ENCODE data around the gene CAMLG. TPM values are rescaled to one million over a fixed set of nuclear protein-coding genes. Genes with fewer than 3 reads are reported as not detected.
A peak's percentile ranks its signal among the peaks of the same experiment; 100 is the strongest.

The CAMLG gene
- total and polyA plus RNA-seq, 2 of the 13 experiments (the other 11 are each of a cell fraction or from before 2014, with no cell fraction given) = 14.2 to 19.8 TPM

DNA sequence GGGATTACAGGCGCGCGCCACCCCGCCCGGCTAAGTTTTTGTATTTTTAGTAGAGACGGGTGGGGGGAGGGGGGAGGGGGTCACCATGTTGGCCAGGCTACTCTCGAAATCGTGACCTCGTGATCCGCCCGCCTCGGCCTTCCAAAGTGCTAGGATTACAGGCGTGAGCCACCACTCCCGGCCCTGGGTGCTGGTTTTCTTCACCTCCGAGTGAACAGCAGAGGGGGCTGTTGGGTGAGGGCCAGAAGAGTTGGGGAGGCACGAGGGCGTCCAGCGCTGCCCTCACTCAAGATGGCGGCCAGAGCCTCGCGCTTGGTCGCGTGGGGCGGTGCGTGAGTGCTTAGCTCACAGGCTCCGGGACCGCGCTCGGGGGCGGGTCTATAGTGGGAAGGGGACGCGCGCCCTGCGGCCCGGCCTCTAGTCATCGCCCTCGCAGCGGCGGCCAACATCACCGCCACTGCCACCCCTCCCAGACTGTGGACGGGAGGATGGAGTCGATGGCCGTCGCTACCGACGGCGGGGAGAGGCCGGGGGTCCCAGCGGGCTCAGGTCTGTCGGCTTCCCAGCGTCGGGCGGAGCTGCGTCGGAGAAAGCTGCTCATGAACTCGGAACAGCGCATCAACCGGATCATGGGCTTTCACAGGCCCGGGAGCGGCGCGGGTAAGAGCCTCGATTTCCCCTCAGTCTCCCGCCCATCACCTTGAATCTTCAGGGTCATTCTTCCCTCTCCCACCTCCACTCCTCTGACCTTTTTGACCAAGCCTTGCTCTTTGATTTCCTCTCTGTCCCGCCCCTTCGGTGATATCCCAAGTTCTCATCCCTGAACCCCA lies at the start of gene CAMLG (continued):
- TF ChIP-seq, protein P1, sequence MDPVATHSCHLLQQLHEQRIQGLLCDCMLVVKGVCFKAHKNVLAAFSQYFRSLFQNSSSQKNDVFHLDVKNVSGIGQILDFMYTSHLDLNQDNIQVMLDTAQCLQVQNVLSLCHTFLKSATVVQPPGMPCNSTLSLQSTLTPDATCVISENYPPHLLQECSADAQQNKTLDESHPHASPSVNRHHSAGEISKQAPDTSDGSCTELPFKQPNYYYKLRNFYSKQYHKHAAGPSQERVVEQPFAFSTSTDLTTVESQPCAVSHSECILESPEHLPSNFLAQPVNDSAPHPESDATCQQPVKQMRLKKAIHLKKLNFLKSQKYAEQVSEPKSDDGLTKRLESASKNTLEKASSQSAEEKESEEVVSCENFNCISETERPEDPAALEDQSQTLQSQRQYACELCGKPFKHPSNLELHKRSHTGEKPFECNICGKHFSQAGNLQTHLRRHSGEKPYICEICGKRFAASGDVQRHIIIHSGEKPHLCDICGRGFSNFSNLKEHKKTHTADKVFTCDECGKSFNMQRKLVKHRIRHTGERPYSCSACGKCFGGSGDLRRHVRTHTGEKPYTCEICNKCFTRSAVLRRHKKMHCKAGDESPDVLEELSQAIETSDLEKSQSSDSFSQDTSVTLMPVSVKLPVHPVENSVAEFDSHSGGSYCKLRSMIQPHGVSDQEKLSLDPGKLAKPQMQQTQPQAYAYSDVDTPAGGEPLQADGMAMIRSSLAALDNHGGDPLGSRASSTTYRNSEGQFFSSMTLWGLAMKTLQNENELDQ (CRISPR knock-in tag; IDR thresholded peaks at IDR 0.05; ENCODE audit: borderline replicate concordance) = no peak
- no peak for TF ChIP-seq SUZ12 (IDR thresholded peaks at IDR 0.05; ENCODE audit: low read depth, low read length)
- TF ChIP-seq WIZ (CRISPR knock-in tag; IDR thresholded peaks at IDR 0.05) = no peak
- no peak for TF ChIP-seq NFRKB (IDR thresholded peaks at IDR 0.05)
- peak; percentile 100 for TF ChIP-seq HOXA3 (CRISPR knock-in tag; IDR thresholded peaks at IDR 0.05)
- TF ChIP-seq ZFP62 (CRISPR knock-in tag; IDR thresholded peaks at IDR 0.05) = no peak
- peak; percentile 58; the same call in 1 of the 2 replicates for TF ChIP-seq ZBTB7B (CRISPR knock-in tag; IDR thresholded peaks at IDR 0.05)
- TF ChIP-seq YEATS2 (CRISPR knock-in tag; IDR thresholded peaks at IDR 0.05; ENCODE audit: borderline replicate concordance) = peak; percentile 95
- peak; percentile 99 for TF ChIP-seq ERF (CRISPR knock-in tag; IDR thresholded peaks at IDR 0.05)
- TF ChIP-seq, protein P2, sequence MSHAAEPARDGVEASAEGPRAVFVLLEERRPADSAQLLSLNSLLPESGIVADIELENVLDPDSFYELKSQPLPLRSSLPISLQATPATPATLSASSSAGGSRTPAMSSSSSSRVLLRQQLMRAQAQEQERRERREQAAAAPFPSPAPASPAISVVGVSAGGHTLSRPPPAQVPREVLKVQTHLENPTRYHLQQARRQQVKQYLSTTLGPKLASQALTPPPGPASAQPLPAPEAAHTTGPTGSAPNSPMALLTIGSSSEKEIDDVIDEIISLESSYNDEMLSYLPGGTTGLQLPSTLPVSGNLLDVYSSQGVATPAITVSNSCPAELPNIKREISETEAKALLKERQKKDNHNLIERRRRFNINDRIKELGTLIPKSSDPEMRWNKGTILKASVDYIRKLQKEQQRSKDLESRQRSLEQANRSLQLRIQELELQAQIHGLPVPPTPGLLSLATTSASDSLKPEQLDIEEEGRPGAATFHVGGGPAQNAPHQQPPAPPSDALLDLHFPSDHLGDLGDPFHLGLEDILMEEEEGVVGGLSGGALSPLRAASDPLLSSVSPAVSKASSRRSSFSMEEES (CRISPR knock-in tag; IDR thresholded peaks at IDR 0.05) = peak; percentile 94
- TF ChIP-seq, protein P3, sequence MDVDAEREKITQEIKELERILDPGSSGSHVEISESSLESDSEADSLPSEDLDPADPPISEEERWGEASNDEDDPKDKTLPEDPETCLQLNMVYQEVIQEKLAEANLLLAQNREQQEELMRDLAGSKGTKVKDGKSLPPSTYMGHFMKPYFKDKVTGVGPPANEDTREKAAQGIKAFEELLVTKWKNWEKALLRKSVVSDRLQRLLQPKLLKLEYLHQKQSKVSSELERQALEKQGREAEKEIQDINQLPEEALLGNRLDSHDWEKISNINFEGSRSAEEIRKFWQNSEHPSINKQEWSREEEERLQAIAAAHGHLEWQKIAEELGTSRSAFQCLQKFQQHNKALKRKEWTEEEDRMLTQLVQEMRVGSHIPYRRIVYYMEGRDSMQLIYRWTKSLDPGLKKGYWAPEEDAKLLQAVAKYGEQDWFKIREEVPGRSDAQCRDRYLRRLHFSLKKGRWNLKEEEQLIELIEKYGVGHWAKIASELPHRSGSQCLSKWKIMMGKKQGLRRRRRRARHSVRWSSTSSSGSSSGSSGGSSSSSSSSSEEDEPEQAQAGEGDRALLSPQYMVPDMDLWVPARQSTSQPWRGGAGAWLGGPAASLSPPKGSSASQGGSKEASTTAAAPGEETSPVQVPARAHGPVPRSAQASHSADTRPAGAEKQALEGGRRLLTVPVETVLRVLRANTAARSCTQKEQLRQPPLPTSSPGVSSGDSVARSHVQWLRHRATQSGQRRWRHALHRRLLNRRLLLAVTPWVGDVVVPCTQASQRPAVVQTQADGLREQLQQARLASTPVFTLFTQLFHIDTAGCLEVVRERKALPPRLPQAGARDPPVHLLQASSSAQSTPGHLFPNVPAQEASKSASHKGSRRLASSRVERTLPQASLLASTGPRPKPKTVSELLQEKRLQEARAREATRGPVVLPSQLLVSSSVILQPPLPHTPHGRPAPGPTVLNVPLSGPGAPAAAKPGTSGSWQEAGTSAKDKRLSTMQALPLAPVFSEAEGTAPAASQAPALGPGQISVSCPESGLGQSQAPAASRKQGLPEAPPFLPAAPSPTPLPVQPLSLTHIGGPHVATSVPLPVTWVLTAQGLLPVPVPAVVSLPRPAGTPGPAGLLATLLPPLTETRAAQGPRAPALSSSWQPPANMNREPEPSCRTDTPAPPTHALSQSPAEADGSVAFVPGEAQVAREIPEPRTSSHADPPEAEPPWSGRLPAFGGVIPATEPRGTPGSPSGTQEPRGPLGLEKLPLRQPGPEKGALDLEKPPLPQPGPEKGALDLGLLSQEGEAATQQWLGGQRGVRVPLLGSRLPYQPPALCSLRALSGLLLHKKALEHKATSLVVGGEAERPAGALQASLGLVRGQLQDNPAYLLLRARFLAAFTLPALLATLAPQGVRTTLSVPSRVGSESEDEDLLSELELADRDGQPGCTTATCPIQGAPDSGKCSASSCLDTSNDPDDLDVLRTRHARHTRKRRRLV (CRISPR knock-in tag; IDR thresholded peaks at IDR 0.05) = peak; percentile 88
- no peak for TF ChIP-seq NFATC3 (CRISPR knock-in tag; IDR thresholded peaks at IDR 0.05)
- peak; percentile 59; the same call in 1 of the 2 replicates for TF ChIP-seq ZNF749 (CRISPR knock-in tag; IDR thresholded peaks at IDR 0.05; ENCODE audit: borderline replicate concordance)
- no peak for TF ChIP-seq ZNF557 (CRISPR knock-in tag; IDR thresholded peaks at IDR 0.05)
- TF ChIP-seq, protein P4, sequence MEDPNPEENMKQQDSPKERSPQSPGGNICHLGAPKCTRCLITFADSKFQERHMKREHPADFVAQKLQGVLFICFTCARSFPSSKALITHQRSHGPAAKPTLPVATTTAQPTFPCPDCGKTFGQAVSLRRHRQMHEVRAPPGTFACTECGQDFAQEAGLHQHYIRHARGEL (CRISPR knock-in tag; IDR thresholded peaks at IDR 0.05) = peak; percentile 53; the same call in 1 of the 2 replicates
- TF ChIP-seq, protein P5, sequence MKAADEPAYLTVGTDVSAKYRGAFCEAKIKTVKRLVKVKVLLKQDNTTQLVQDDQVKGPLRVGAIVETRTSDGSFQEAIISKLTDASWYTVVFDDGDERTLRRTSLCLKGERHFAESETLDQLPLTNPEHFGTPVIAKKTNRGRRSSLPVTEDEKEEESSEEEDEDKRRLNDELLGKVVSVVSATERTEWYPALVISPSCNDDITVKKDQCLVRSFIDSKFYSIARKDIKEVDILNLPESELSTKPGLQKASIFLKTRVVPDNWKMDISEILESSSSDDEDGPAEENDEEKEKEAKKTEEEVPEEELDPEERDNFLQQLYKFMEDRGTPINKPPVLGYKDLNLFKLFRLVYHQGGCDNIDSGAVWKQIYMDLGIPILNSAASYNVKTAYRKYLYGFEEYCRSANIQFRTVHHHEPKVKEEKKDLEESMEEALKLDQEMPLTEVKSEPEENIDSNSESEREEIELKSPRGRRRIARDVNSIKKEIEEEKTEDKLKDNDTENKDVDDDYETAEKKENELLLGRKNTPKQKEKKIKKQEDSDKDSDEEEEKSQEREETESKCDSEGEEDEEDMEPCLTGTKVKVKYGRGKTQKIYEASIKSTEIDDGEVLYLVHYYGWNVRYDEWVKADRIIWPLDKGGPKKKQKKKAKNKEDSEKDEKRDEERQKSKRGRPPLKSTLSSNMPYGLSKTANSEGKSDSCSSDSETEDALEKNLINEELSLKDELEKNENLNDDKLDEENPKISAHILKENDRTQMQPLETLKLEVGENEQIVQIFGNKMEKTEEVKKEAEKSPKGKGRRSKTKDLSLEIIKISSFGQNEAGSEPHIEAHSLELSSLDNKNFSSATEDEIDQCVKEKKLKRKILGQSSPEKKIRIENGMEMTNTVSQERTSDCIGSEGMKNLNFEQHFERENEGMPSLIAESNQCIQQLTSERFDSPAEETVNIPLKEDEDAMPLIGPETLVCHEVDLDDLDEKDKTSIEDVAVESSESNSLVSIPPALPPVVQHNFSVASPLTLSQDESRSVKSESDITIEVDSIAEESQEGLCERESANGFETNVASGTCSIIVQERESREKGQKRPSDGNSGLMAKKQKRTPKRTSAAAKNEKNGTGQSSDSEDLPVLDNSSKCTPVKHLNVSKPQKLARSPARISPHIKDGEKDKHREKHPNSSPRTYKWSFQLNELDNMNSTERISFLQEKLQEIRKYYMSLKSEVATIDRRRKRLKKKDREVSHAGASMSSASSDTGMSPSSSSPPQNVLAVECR (CRISPR knock-in tag; IDR thresholded peaks at IDR 0.05; ENCODE audit: borderline replicate concordance) = peak; percentile 95
